ENCODE results near the gene COL23A1.
A peak's percentile ranks its signal among the peaks of the same experiment; 100 is the strongest.

Gene COL23A1

GRCh38 chr5:178417391-178417811 lies 172.8 kb downstream of the COL23A1 start:
- no peak for DNase-seq

DNA sequence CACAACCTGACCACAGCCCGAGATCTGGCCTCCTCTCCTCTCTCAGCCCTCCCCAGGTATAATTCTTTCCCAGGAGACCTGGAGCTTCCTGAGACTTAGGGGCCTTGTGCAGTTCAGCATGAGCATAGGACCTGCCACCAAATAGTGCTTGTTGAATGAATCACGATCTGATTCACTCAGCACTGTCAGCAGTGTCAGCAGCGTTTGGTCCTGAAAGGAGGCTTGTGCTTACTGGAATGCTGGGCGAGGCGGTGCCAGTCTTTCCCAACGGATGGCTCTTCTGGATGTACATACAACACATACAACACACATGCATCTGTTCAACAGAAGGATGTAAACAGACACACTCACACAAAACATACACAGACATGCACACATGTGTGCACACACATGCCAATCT lies 173.3 kb downstream of the COL23A1 start:
- no peak for DNase-seq

DNA sequence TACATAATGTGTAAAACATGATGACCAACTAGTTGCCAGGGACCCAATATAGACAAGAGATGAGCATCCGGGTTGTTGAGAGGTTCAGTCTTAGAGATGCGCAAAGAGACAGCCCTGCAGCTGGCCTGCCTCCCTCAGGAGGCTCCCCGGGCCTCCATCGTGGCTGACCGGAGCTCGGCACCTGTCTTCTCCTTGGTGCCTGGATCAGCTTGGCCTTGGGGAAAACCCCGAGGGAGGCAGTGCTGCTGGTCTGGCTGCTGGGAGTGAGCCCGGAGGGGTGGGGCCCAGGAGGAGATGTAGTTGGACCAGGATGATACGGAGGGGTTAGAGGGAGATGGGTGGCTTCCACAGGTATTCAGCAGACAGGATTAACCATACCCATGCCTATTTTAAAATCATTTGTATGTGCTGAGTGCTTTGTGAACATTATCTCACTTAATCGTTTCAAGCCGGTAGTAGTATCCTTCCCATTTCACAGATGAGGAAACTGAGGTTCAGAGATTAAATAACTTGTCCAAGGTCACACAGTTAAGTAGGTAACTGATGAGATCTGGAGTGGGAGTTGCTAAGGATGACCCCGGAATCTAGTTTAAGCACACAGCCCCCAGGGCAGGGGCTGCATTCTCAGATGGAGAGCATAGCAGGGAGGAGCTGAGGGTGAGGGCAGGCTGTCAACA lies 173.8 kb downstream of the COL23A1 start:
- no peak for DNase-seq

DNA sequence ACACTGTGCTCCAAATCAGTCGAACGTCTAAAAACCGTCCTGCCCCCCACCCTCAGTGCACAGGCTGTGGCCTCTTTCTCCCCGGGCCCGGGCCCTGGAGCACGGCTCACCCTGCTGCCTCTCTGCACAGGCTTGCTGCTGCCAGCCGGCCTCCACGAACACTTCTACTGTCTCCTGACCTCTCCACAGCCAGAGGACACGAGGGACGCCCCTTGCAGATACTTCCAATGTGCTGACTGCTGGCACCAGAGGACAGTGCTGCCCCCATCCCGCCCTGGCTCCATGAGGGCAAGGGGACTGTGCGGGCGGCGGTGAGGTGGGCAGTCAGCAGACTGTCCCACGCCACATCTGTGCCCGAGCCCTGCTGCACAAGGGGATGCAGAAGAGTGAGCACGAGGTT lies 174.8 kb downstream of the COL23A1 start:
- no peak for DNase-seq

DNA sequence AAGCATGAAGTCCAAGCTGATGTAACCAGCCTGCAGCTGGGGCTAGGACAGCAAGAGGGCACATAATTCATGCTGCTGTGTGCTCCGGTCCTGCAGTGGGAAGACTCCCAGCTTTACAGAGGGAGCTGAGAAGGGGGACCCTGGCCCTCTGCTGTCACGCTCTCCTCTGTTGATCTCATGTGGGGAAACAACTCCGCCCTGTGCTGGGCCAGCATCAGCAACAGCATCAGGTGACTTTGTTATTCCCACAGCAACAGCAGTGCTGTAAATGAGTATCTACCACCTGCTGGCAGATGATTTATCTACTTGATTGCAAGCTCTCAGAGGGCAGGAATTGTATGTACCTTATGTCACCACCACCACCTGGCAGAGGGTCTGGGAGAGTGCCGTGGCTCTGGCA lies 176.2 kb downstream of the COL23A1 start:
- no peak for DNase-seq

- no peak for DNase-seq
Measured at GRCh38 chr5:178411083-178411482, 179.1 kb downstream of the COL23A1 start.

DNA sequence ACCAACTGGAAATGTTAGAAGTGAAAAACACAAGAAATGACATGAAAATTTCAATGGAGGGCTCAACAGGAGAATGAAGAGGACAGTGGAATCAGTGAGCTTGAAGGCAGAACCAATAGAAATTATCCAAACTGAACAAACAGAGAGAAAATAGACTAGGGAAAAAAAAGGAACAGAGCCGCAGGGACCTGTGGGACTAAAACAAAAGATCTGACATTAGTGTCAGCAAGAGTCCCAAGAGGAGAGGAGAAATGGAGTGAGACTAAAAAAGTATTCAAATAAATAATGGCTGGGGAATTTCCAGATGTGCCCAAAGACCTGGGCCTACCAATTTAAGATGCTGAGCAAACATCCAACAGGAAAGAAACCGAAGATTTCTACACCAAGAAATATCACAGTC lies 182.5 kb downstream of the COL23A1 start:
- DNase-seq = no peak

DNA sequence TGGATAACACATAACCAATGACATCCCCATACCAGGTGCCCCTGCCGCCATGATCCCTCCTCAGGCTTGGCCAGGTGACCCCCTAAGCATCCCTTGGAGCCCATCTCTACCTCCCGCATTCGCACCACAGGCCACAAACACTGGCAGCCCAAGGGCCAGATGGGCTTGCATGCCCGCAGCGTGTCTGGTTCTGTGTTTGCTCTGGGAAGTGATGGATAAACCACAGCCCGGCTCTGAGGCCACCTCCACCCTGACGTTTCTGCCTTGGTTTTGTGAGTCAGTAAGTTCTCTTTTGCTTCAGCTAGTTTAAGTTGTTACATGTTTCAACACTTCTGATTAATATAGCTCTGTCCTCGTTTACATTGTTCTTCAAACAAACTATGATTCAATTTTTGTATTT lies 185.2 kb downstream of the COL23A1 start:
- DNase-seq = no peak

DNA sequence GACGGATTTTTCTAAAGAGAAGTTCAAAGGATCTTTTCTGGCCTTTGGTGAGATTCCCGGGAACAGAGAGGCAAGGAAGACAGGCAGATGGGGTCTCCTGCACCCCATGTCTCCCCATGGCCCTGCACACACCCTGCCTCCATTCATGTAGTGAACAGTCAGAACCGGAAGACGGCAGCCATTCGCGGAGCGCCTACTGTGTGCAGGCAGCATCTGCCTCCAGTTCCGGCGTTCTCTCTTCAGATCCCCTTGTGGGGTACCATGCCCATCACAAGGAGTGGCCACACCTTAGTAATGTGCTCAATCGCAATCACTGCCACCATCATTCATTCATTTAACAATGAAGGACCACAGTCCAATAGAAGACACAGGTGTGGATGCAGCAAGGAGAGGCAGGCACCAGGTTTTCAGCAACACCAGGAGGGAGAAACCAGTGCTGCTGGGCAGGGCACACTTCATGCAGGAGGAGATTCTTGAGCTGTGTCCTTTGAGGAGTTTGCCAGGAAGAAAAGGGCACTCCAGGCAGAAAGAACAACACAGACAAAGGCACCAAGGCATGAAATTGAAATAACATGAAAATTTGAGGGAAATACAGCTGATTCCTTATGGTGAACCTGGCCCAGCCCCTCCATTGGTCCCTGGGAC lies 186.1 kb downstream of the COL23A1 start:
- no peak for DNase-seq

DNA sequence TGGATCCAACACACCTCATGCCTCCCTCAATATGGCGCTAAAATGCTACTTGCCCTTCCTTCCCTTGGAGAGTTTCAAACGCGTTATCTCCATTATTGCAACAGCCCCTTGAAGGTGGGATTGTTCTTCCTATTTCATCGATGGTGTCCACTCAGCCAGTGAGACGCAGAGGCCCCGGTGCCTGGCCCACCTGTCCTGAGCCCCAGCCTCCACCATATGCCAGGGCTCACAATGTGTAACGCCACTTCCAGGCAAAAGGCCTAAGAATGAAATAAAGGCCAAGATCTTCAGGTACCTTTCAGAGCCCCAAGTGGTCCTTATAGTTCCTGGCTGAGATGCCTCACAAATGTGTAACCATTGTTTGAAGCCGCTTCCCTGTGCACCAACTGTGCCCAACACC lies 186.8 kb downstream of the COL23A1 start:
- no peak for DNase-seq

DNA sequence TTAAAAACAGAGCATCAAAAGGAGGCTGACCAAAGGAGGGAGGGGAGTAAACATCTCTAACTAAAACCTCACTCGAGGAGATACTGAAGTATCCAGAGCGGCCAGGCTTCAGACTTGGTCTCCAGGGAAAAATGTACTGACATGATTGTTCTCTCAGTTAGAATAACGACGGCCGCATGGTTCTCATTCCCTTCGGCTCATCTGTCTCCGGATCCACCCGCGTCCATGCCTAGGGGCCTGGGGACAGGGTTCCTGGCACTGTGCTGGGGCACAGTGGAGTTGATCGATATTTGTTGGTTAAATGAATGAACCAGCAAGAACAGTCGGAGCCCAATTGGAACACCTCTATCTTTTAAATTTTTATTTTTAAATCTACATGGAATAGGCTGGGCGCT lies 190.5 kb downstream of the COL23A1 start:
- DNase-seq = no peak

- no peak for DNase-seq
Measured at GRCh38 chr5:178398901-178399700, 191.1 kb downstream of the COL23A1 start.

DNA sequence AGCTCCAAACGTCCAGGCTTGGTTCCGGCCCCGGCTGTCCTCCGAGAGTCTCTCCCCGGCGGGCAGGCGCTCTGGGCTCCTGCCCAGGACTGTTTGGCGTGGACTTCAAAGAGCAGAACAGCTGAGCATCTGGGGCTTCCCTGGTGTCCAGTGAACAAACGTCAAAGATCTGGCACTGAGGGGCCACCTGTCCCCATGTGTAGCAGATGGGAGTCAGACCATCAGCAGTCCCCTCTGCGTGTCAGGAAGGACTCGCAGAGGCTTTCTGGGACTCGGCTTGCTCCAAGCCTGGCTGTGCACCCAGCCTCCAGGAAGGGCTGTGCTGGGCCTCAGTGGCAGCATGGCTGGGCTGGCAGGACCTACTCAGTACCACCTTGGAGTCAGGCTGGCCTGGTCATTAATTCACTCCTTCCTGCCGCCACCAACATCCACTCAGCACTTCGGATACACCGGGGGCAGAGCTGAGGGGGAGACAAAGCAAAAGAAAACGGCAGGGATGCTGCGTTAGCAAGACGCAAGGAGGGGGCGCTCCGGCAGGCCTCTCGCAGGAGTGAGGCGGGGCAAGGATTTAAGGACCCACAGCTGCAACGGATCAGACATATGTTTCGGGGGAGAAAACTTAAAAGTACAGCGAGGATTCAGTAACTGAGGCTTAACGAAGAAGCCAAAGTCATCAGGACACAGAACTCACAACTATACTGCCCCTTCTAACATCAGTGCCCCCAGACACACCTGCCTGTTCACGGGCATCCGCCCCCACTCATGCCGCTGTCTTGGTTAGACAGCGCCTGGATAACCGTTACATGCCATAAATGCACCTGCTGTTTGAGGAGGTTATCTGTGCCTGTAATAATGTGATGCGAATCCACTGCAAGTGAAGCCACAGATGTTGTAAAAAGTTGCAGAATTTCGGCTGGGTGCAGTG lies 193.1 kb downstream of the COL23A1 start:
- peak; percentile 60 for DNase-seq

DNA sequence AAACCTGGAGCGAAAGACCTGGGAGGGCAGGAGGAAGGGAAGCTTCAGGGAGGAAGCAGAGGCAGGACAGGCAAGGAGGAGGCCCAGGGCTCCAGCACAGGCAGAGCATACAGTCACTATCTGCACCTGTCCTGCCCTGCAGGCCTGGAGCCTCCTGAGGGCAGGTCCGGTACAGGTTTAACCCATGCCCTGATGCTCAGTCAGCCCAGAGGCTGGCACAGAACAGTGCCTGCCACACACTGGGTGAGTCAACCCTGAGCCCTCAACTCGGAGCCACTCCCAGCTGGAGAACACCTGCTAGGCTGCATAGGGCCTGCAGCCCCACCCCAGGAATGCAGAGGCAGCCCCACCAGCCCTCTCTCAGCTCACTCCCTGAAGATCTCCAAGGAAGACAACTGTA lies 196.1 kb downstream of the COL23A1 start:
- no peak for DNase-seq

- DNase-seq = no peak
Measured at GRCh38 chr5:178392931-178393394, 197.2 kb downstream of the COL23A1 start.

GRCh38 chr5:178392386-178392785 lies 197.8 kb downstream of the COL23A1 start:
- DNase-seq = no peak

DNA sequence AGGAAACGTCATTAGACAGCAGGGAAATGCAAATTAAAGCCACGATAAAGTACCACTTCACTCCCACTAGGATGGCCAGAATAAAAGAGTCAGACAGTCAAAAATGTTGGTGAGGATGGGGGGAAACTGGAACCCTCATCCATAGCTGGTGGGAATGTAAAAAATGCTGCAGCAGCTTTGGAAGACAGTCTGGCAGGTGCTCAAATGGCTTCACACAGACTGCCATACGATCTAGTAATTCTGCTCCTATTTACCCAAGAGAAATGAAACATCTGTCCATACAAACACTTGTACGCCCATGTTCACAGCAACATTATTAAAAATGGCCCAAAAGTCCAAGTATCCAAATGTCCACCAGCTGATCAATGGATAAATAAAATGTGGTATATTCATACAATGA lies 198.7 kb downstream of the COL23A1 start:
- DNase-seq = no peak

GRCh38 chr5:178389796-178390195 lies 200.4 kb downstream of the COL23A1 start:
- no peak for DNase-seq

GRCh38 chr5:178389026-178389729 lies 201.0 kb downstream of the COL23A1 start:
- no peak for DNase-seq

DNA sequence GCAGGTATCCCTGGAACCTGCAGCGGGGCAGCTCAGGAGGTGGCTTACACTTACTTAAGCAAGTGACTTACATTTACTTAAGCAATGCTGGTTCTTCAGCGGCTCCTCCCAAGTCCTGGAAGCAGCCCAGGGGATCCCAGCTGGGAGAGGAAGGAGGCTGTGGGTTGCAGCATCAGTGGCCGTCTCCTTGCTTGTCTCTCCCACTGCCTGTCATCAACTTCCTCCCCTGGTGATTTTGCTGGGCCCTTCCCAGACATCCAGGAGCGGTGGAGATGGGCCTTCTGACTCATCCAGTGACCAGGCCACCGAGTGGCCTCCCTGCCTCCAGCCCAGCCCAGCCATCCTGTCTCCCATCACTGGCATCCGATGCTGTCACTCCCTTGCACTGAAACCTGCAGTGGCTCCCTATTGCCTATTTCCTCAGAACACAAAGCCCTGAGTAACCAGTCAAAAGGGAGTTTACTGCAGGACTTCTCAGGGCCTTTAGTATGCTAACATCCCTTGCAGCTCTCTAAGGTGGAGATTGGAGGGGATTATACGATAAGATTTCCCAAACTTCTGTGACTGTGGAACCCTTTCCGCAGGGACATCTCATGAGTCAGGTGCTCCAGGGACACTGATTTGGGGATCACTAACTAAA lies 201.7 kb downstream of the COL23A1 start:
- DNase-seq = no peak

- DNase-seq = no peak
Measured at GRCh38 chr5:178387856-178388190, 202.4 kb downstream of the COL23A1 start.

All from NCI-H82 (cell line).